Measurements from ENCODE around the gene KRT38.
"Not testable (repeated sequence)": the region's sequence is repeated elsewhere in the genome, so short reads cannot be mapped to it uniquely, and the experiment has no call there.

Gene KRT38

DNA sequence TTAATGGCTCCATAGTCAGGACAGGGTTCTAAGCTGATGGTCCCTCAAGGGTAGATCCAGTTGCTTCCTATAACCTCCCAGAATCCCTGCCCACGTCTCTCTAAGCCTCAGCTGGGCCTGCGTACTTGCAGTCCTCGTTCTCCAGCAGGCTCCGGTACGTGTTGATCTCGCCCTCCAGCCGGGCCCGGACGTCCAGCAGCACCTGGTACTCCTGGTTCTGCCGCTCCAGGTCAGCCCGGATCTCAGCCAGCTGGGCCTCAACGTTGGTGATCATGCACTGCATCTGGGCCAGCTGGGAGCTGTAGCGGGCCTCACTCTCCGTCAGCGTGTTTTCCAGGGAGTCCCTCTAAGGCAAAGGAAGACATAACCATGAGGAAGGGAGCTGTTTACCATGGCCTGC lies 21.9 kb upstream of the KRT38 start:
- DNase-seq (ENCODE audit: low read depth) = no peak

DNA sequence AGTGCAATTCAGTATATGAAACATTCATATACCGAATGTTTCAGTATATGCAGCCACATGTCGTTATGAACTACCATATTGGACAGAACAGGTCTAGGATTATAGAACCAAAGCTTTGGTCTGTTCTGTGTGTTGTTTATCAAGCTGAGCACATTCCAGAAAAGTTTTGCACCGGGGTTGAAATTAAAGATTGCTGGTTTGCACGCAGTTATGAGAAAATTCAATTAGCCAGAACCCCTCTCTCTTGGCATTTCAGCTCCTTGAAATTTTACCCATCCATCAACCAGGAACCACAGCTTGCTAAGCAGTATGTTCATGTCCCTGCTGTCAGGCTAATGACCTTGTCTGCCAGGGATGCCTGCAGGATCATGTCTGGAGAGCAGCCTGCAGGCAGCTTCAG lies 16.9 kb upstream of the KRT38 start:
- no peak for DNase-seq (ENCODE audit: low read depth)

DNA sequence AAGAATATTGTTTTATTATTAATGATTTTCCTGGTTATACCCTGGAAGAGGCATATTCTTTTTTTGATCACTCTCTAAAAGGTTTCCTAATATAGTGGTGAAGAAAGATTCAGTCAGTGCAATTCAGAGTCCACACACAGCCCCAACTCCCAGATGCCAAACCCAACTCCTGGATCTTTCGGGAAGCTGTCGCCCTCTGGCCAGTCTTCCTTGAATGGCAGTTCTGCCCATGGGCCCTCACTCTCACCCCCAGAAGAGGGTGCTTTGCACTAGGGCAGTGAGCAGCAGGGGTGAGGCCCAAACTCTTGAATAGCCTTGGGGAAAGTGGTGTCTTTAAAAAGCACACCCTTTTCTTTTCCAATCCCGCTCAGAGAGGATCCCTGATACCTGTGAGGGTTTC lies 15.4 kb upstream of the KRT38 start:
- no peak for DNase-seq (ENCODE audit: low read depth)

DNA sequence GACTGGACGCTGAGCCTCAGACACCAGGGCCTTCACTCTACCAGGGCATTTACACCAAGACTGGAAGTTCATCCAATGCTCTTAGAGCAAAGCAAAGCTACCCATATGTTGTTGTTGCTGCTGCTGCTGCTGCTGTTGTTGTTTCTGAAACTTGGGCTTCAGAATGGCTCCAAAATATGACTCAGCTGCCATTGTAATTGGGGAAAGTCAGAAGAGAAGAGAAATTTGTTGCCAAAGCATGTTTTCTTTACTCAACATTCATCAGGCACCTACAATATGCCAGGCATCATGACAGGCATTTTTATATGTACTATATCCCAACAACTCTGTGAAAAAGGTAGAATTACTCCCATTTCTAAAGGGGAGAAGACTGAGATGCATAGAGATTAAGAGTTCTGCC lies 14.5 kb upstream of the KRT38 start:
- DNase-seq (ENCODE audit: low read depth) = no peak

DNA sequence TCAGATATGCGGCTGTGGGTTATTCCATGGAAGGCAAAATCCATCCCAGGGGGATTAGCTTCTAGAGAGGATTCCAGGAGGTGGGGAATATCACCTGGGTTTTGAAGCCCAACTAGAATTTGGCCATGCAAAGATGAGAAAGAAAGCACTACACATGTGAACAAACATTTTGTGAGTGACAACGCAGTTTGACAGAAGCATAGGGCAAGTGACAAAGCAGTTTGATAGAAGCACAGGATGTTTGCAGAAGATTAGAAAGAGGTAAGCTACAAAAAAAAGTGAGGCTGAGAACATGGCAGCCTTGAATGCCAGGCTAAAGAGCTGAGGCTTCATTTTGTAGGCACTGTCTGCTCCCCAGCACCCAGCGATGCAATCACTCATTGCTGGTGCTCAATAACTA lies 12.3 kb upstream of the KRT38 start:
- no peak for DNase-seq (ENCODE audit: low read depth)

DNA sequence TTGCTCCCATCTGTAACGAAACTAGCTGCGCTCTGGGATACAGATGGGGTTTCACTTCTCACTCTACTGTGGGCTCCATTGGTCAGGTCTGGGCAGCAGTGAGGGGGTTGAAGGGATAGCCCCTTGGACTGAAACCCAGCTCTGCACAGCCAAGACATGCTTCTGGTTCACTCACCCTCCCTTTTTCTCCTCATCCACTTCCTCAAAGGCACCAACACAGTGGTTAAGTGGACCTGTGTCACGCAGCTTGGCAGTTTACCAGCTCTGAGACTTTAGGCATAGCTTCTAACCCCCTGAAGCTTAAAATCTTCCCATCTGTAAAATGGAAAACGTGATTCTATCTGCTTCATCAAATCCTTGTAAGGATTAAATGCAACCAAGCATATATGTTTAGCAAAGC lies 11.5 kb upstream of the KRT38 start:
- no peak for DNase-seq (ENCODE audit: low read depth)

DNA sequence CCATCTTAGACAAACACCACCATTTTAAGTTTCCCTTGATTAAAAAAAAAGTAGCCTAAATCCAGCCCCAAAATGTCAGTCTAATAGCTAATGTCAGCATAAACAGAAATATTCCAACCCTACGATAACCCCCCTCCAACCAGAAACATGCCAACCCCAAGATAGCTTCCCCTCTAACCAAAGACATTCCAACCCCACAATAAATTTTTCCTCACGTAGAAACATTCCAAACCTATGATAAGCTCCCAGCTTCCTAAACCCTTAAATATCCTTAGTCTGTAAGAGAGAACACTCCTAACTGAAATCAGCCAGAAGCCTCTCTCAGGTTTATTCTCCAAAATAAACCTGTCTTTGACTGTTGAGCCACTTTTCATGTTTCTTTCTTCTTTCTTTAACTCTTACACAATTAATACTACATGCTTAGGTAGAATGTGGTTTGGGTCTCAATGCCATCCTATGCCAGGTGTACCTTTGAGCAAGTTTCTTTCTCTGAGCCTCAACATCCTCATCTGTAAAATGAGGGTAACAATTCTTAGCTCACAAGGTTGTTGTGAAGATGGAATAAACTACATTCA lies 10.5 kb upstream of the KRT38 start:
- DNase-seq (ENCODE audit: low read depth) = no peak

DNA sequence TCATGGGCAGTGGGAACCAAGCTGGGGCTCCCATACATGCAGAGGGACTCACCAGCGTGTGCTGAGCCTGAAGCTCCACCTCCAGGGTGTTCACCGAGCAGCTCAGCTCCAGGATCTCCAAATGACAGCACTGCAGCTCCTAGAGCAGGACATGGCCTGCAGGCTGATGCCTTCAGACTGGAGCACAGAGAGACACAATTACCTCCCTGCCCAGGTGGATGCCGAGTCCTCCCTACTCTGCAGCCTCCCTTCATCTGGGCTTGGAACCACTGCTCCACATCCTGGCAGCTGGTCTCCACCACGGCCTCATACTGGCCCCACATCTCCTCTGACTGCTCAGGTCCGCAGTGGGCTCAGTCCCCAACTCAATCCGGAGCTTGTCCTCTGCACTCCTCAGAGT lies 8.2 kb upstream of the KRT38 start:
- DNase-seq (ENCODE audit: low read depth) = no peak

DNA sequence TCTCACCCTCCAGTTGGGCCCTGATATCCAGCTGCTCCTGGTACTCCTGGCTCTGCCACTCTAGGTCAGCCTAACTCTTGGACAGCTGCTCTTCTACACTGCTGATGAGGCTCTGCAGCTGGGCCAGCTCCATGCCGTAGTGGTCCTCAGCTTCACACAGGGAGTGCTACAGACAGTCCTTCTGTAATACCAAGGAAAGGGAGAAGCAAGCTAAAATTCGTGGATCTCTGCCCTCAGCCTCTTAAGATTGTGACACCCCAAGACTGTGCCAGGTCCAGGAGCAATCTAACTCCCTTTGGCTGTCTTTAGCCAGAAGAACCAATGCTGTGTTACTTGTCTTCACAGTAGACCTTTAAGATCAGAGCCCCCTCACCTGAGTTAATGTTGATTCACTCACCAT lies 7.7 kb upstream of the KRT38 start:
- DNase-seq (ENCODE audit: low read depth) = no peak

DNA sequence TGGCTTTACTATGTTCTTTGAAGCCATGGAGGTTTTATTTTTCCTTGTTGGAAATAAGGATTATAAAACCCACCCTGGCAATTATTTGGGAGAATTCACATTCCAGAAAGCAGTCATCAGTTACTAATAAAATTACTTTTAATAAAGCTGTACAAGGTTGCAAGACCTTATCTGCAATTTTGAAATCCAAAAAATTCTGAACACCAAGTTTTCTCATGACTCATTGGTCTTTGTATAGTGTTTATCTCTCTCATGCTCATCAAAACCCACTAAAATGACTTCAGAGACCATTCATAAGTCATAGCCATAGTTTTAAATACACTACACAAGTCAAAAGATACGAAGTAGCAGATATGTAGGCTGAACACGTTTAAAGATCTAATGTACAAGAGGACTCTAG lies 6.0 kb upstream of the KRT38 start:
- DNase-seq (ENCODE audit: low read depth) = no peak

DNA sequence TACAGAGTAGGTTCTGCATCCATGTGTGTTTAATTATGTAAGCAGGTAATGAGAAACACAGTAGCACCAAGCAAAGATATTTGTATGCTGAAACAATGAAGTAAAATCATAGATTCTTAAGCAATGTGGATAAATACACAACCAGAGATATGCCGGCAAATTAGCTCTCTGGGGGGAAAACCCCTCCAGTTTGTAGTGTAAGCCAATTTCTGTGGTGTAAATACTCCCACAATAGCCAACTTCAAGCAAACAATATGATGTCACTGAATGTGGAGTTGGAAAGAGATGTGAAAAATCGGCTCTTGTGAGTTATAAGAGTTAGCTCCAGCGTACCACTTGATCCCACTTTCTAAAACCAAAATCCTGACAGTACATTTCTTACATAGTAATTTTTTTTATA lies 3.9 kb upstream of the KRT38 start:
- no peak for DNase-seq (ENCODE audit: low read depth)

DNA sequence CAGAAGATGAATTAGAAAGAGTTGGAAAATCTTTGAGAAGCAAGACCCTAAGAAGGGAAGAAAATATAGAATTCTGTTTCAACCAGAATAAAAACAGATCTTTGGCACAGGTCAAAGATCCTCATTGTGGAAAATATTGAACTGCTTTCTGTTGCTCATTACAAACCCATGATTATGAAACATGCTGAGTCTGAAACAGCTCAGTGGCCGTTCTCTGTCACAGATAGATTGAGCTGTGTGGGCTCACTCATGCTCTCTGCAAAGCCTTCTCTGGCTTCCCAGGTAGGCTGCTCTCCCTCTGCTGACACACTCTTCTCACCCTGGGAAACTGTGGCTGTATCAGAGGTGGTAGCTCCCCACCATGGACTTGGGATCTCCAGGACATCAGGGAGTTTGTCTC lies 3.4 kb upstream of the KRT38 start:
- no peak for DNase-seq (ENCODE audit: low read depth)

DNA sequence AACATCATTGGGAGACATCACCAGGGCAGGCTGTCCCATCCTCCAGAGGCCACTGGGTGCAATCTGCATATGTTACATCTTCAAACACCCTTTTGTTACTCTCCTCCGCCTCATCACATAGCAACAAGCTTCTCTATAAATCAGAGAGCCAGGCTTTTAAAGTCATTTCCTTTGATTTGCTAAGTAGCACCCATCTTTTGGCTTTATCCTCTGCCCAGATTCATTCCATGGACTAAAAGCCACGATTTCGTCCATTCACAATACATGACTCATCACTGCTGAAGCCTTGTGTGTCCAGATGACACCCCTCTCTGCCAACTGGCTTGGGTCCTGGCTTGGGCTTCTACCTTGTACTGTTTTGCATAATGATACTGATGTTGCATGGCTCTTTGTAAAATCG lies 2.0 kb upstream of the KRT38 start:
- no peak for DNase-seq (ENCODE audit: low read depth)

DNA sequence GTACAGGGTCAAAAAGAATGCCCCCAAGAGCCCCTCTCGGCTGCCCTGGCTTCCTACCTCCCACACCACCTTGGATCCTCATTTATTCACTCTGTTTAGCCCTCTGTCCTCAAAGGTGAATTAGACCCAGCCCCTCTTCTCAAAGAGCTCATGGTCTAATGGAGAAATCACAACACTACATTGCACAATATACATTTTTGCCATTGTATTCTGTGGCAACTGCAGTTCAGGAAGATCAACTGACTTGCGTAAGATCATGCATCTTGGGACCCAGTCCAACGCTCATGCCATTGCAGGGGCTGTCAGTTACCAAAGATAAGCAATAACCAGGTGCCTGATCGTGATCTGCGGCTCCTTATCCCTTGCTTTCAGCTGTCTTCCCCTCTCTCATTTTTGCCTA lies 1.4 kb downstream of the KRT38 start:
- DNase-seq (ENCODE audit: low read depth) = no peak

DNA sequence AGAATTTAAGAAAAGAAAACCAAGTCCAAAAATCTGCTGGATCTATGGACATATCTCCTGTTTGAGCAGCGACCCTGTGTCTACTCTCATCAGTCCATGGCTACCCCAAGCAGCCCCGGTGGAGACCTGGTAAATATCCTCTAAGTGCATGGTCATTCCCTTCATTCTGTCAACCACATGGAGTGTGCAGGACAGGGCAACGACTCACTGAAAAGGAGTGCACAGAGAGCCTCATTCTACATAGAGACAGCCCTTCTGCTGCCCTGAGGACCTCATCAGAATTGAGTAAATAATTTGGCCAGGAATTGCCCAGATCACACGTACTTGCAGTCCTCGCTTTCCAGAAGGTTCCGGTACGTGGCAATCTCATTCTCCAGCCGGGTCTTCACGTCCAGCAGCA lies 3.0 kb downstream of the KRT38 start:
- DNase-seq (ENCODE audit: low read depth) = no peak

DNA sequence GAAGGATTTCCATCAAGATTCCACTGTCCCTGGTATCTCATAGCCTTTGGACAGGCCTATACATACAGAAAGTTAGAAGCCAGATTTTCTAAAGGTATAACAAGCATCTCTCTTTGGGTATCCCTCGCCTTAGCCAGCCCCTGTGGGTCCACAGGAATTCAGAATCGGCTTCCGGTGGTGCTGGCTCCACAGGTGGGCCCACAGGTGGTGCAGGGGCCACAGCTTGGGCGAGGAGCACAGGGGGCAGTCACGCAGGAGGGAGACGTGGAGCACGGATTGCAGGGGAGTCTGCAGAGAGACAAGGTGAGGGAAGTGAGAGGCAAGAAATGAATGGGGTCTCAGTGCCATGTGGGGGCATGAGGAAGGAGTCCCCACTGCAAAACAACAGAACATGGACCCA lies 3.5 kb downstream of the KRT38 start:
- DNase-seq (ENCODE audit: low read depth) = no peak

DNA sequence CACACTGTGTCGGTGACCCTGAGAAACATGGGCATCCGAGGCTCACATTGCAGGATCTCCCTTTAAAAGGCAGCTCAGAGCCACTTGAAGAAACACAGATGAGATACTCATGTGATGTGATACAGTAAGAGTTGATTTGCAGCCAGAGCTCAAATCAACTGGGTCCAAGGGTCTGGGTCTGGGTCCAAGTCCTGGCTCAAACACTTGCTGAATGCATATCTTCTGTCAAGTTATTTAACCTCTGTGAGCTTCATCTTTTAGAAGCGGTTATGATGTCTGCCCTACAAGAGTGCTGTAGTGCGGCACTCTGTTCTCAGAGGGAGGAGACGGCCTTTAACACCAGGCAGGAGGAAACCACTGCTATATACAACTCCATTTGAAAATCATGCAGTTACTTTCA lies 6.4 kb downstream of the KRT38 start:
- DNase-seq (ENCODE audit: low read depth) = no peak

DNA sequence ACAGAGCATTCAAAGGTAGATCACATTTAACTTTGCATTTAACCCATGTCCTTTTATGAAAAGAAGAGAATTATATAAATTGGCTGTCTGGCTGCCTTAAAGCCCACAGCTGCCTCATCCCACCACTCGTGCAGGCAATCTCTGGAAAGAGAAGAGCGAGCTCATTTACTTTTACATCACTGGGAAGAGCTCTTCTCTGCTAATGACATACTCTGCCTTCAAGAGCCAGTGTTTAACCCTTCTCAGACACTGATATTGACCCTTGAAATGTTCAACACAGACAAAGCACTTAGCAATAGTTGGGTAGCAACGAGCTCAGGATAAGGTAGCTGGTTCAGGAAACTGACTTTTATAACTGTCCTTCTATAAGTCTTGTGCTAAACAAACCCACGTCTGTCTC lies 6.8 kb downstream of the KRT38 start:
- DNase-seq (ENCODE audit: low read depth) = no peak

DNA sequence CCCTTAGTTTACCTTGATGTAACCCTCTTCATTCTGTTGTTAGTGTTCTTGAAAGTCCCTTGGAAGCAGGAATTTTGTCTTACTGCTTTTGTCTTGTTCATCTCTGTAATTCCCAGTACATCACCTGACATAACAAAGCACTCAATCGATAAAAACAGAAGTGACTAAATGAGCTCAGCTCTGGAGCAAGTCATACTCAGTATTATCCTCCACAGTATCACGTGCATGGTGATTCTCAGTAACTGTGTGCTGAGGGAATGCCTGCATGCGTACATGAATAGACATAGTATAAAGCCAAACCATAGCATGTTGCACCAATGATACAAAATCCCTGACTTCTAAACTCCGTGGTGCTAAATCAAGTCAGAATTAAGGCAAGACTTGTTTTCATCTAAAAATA lies 7.2 kb downstream of the KRT38 start:
- no peak for DNase-seq (ENCODE audit: low read depth)

DNA sequence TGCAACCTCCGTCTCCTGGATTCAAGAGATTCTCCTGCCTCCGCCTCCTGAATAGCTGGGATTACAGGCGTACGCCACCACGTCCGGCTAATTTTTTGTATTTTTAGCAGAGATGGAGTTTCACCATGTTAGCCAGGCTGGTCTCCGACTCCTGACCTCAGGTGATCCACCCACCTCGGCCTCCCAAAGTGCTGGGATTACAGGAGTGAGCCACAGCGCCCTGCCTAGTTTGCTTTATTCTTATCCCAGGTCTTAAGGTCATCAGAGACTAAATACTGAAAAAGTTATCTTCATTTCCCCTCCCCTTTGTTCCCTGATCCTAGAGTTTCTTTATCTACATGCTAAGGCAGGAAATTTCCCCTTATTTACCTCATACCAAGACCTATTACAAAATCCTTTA lies 10.4 kb downstream of the KRT38 start:
- not testable (repeated sequence) for DNase-seq (ENCODE audit: low read depth)

DNA sequence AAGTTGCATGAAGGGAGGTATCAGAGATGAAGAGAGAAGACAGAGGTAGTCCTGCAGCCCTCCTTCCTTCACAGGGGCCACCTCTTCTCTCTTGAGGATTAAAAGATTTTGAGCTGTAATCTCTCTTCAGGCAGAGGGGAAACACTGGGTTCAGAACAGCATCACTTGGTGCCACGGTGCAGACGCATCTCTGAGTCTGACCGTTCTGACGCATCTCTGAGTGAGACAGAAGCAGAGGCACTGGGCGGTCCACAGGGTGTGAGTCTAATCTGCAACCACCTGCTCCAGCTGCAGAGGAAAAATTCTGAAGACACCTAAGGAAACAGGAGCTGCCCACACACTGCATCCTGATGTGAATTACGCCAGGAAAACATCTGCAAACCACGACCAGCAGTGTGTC lies 11.1 kb downstream of the KRT38 start:
- no peak for DNase-seq (ENCODE audit: low read depth)

DNA sequence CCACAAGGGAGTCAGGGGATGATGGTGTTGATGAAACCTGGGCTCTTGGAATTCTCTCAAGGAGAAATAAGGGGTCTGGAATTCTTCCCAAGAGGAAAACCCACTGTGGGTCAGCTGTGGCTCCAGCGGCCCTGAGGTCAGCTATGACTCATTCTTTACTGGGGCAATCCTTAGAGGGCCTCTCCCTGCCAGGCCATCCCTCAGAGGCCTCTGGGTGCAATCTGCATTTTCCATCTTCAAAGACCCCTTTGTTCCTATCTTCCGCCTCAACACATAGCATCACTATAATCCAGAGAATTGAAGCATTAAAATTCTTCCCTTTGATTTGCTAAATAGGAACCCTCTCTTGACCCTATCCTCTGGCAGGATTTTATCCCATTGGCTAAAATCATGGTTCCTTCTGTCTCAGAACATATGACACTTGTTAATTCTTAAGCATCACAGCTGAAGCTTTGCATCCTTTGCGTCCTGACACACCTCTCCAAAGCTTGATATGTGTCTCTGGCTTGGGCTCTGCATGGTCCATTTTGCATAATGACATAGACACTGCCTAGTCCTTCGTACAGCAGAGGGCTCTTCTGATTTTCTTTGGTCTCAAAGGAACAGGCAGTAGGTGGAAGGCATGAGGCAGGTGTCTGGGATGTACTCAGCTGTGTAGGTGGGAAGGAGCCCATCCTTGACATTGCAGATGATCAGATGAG lies 12.0 kb downstream of the KRT38 start:
- no peak for DNase-seq (ENCODE audit: low read depth)

DNA sequence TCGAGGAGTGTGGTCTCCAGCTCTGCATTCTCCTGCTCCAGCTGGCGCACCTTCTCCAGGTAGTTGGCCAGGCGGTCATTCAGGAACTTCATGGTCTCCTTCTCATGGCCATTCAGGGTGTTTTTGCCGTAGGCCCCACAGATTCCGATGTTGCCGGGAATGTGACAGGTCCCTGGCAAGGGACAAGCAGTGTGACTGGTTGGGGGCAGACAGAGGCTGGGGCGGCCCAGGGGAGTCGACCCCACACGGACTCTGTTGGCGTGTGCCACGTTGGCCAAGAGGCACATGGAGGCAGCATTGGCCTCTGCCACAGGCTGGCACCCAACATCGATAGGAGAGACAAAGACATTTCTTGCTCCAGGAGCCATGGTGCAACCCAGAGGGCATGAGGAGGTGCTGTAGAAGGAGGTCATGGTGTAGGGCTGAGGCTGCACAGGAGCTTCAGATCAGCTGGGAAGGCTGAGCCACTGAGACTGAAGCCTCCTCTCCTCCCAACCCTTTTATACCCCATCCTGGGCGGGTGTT lies 16.6 kb downstream of the KRT38 start, which contains the start of gene KRT37:
Gene KRT37 (minus strand): TSS at position 475 of the 525 bp plus-strand sequence. CDS start 62 bp downstream, at position 413.
- no peak for DNase-seq (ENCODE audit: low read depth)

DNA sequence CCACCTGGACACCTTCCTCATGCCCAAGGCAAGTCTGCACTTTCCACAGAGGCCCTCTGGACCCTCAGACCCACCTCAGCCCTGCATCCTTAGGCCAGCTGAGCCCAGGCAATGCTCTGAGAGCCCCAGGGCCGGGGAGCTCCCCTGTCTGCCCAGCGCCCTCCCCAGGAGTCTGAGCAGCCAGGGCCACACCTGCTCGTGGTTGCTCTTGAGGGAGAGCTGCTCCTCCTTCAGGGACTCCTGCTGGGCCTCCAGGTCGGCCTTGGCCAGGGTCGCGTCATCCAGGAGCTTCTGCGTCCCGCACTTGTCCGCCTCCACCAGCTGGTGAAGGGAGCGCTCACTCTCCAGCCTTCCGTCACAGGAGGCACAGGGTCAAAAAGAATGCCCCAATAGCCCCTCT lies 18.2 kb downstream of the KRT38 start:
- DNase-seq (ENCODE audit: low read depth) = not testable (repeated sequence)
